ENCODE data around the gene CYBB. TPM values are rescaled to one million over a fixed set of nuclear protein-coding genes. Genes with fewer than 3 reads are reported as not detected.

Gene CYBB
- total RNA-seq, 2 experiments from 2014 or later: 1.6 TPM

DNA sequence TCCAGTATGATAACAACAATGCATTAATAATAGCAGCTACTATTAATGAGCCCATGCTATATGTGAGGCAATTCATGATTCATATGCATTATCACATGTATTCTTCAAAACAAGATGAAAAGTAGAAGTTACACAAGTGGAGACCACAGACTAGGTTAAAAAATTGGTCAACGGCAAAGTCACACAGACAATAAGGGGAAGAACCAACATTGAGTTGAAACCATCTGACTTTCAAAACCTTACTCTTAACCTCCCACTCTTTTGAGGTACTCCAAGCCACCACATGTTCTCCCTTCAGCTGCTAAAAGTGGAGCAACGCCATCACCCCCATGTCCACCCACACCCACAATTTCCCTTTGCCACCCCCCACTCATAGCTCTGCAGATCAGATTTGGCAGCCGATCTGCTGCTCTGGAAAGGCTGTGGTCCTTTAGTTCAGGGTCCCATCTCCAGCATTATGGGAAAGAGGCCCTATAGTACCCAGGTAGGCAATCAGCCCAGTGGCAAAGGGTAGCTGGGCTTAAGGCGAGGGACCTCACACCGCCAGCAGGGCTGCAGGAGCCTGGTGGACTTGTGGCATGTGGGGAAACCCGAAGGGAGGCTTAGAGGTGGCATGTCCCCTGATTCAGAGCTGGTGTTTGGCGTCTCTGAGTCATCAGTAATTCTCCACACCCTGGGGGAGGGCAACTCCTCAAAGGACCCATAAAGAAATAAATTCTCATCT is 33.5 kb upstream of the CYBB start:
- no peaks in the 10 kb centered on the region for H3K9me3 ChIP-seq (ENCODE audit: control insufficient read depth in 1 of 2, insufficient read depth in 1 of 2, low read length in 2 of 2)
- no peak overlapping the region for H3K27ac ChIP-seq (ENCODE audit: low read depth in 1 of 2, low read length in 2 of 2)
- TF ChIP-seq, protein P1, sequence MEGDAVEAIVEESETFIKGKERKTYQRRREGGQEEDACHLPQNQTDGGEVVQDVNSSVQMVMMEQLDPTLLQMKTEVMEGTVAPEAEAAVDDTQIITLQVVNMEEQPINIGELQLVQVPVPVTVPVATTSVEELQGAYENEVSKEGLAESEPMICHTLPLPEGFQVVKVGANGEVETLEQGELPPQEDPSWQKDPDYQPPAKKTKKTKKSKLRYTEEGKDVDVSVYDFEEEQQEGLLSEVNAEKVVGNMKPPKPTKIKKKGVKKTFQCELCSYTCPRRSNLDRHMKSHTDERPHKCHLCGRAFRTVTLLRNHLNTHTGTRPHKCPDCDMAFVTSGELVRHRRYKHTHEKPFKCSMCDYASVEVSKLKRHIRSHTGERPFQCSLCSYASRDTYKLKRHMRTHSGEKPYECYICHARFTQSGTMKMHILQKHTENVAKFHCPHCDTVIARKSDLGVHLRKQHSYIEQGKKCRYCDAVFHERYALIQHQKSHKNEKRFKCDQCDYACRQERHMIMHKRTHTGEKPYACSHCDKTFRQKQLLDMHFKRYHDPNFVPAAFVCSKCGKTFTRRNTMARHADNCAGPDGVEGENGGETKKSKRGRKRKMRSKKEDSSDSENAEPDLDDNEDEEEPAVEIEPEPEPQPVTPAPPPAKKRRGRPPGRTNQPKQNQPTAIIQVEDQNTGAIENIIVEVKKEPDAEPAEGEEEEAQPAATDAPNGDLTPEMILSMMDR (IDR thresholded peaks at IDR 0.05): no peak
- ATAC-seq (ENCODE audit: poor library complexity): no peak
- Mint-ChIP-seq H3K36me3 (ENCODE audit: low read depth) (no peaks in the 10 kb centered on the region), H3K4me1 (ENCODE audit: low read depth) (peaks cover 17% of the 10 kb centered on the region), H3K9me3 (no peaks in the 10 kb centered on the region), H3K27ac (no peak overlapping the region), H3K27me3 (no peaks in the 10 kb centered on the region), H3K4me3 (no peak overlapping the region)
- H3K4me3 ChIP-seq (ENCODE audit: low read length): no peak overlapping the region
- POLR2A ChIA-PET: interaction anchor here (0.6 to 3.1 kb wide), 4 partner anchors 9 to 99 kb away, joined by 3 to 24 read pairs (median 4); no protein-coding TSS in a partner anchor
- H3K27me3 ChIP-seq (ENCODE audit: control insufficient read depth in 1 of 2, insufficient read depth in 2 of 2, low read length in 2 of 2): no peaks in the 10 kb centered on the region
- DNase-seq: peak in 2 of 14 experiments; percentile 46 to 63
- peaks cover 15% of the 10 kb centered on the region for H3K4me1 ChIP-seq (ENCODE audit: insufficient read depth, low read length)
- CTCF ChIA-PET: interaction anchor here (0.9 to 6.0 kb wide), 3 partner anchors 78 to 581 kb away, joined by 3 to 47 read pairs (median 11); partner anchors contain the start of gene RPGR
- intact Hi-C loops (cut with DNase I, micrococcal nuclease): loop anchor here (10.0 kb wide), 1 partner anchor 578 kb away; the partner anchor contains the start of gene RPGR (in 2 of the 2)
- H3K36me3 ChIP-seq (ENCODE audit: insufficient read depth, low read length): no peaks in the 10 kb centered on the region

DNA sequence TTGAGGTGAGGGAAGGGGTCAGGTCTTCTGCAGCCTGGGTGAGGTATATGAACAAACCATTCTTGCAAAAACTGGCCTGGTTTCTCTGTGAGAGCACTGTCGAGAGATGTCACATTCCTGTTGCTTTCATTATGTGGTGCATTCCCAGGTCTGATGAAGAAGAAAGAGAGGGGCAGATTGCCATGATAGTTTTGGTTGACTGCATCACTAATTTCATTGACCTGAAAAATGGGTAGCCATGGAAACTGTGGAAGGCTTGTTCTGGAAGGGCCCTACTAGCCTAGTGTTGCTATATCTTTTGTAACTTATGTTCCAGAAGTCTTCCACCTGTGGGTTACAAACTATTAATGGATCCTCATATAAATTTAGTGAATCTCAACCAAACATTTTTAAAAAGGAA is 32.9 kb upstream of the CYBB start:
- intact Hi-C loops (cut with DNase I, micrococcal nuclease): loop anchor here (10.0 kb wide), 1 partner anchor 578 kb away; the partner anchor contains the start of gene RPGR (in 2 of the 2)
- TF ChIP-seq, protein P1 (IDR thresholded peaks at IDR 0.05): no peak
- no peaks in the 10 kb centered on the region for H3K27me3 Mint-ChIP-seq
- peaks cover 21% of the 10 kb centered on the region for H3K4me1 Mint-ChIP-seq (ENCODE audit: low read depth)
- Histone ChIP-seq H3K9me3 (ENCODE audit: control insufficient read depth in 1 of 2, insufficient read depth in 1 of 2, low read length in 2 of 2) (no peaks in the 10 kb centered on the region), H3K27ac (ENCODE audit: low read depth in 1 of 2, low read length in 2 of 2) (no peak overlapping the region), H3K27me3 (ENCODE audit: control insufficient read depth in 1 of 2, insufficient read depth in 2 of 2, low read length in 2 of 2) (no peaks in the 10 kb centered on the region), H3K4me3 (ENCODE audit: low read length) (no peak overlapping the region), H3K36me3 (ENCODE audit: insufficient read depth, low read length) (no peaks in the 10 kb centered on the region), H3K4me1 (ENCODE audit: insufficient read depth, low read length) (peaks cover 18% of the 10 kb centered on the region)
- no peak for ATAC-seq (ENCODE audit: poor library complexity)
- no peaks in the 10 kb centered on the region for H3K9me3 Mint-ChIP-seq
- no peak overlapping the region for H3K4me3 Mint-ChIP-seq
- H3K36me3 Mint-ChIP-seq (ENCODE audit: low read depth): no peaks in the 10 kb centered on the region
- ChIA-PET POLR2A (interaction anchor here (0.6 to 3.1 kb wide), 2 partner anchors 77 to 99 kb away, joined by 3 to 24 read pairs; no protein-coding TSS in a partner anchor), CTCF (interaction anchor here (1.9 to 6.0 kb wide), 2 partner anchors 77 to 580 kb away, joined by 11 to 47 read pairs; partner anchors contain the start of gene RPGR)
- H3K27ac Mint-ChIP-seq: no peak overlapping the region
- DNase-seq: no peak

DNA sequence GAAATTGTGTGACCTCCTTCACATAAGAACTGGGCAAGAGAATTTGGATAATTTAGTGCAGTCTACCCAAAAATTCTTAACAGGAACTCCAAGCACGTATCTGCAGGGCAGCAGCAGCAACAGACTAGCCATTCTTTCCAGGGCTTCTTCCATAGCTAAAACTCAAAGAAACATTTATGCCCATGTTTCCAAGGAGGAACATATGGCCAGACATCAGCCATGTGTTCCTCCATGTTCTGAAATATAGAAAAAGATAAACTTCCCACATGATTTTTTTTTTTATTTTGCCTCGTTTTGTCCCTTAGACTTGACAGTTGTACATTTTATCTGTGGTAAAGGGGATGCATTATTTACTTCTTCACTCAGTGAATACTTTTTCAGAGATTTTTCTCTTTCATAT is 27.6 kb upstream of the CYBB start:
- ATAC-seq (ENCODE audit: poor library complexity) (no peak), DNase-seq (no peak)
- Mint-ChIP-seq H3K4me1 (ENCODE audit: low read depth) (peaks cover 7% of the 10 kb centered on the region), H3K36me3 (ENCODE audit: low read depth) (no peaks in the 10 kb centered on the region), H3K27ac (no peak overlapping the region), H3K4me3 (no peak overlapping the region), H3K27me3 (no peaks in the 10 kb centered on the region), H3K9me3 (no peaks in the 10 kb centered on the region)
- H3K9me3 ChIP-seq (ENCODE audit: control insufficient read depth in 1 of 2, insufficient read depth in 1 of 2, low read length in 2 of 2): no peaks in the 10 kb centered on the region
- ChIA-PET CTCF (no interaction called here), POLR2A (no interaction called here)
- TF ChIP-seq, protein P1 (IDR thresholded peaks at IDR 0.05): no peak
- H3K4me1 ChIP-seq (ENCODE audit: insufficient read depth, low read length): peaks cover 39% of the 10 kb centered on the region
- no peaks in the 10 kb centered on the region for H3K27me3 ChIP-seq (ENCODE audit: control insufficient read depth in 1 of 2, insufficient read depth in 2 of 2, low read length in 2 of 2)
- H3K27ac ChIP-seq (ENCODE audit: low read depth in 1 of 2, low read length in 2 of 2): no peak overlapping the region
- no peak overlapping the region for H3K4me3 ChIP-seq (ENCODE audit: low read length)
- H3K36me3 ChIP-seq (ENCODE audit: insufficient read depth, low read length): no peaks in the 10 kb centered on the region
- intact Hi-C loops (cut with DNase I, micrococcal nuclease): loop anchor here in 1 of 2 experiments (5.0 kb wide), 1 partner anchor 35 kb away; no protein-coding TSS in a partner anchor
